ENCODE data around the gene CYP26A1.

Gene CYP26A1

GRCh38 chr10:93075369-93076221 is 1.9 kb downstream of the CYP26A1 start:
- Histone ChIP-seq H4K20me1 (ENCODE audit: insufficient read depth, low read length) (0 out of 2 replicates have a peak, but pooled peaks cover 3% of the 10 kb centered on the region), H3K9ac (ENCODE audit: low read depth, low read length) (no peak overlapping the region)
- ATAC-seq (ENCODE audit: insufficient read depth, low read depth): no peak

GRCh38 chr10:93076871-93077270 is 3.2 kb downstream of the CYP26A1 start:
- no peaks in the 10 kb centered on the region for H3K36me3 ChIP-seq (ENCODE audit: insufficient read depth, low read length)
- no peaks in the 10 kb centered on the region for H3K4me1 ChIP-seq (ENCODE audit: insufficient read depth, low read length)
- H3K27ac ChIP-seq (ENCODE audit: low read length): no peak overlapping the region
- H3K27me3 ChIP-seq (ENCODE audit: insufficient read depth, low read length, poor library complexity): peaks cover 8% of the 10 kb centered on the region
- TF ChIP-seq EZH2 (IDR thresholded peaks at IDR 0.05; ENCODE audit: borderline replicate concordance, low read depth, low read length, severe bottlenecking): no peak
- no peak for TF ChIP-seq CTCF (IDR thresholded peaks at IDR 0.05; ENCODE audit: borderline replicate concordance, extremely low read depth, low read length, poor library complexity, severe bottlenecking)
- H3K4me2 ChIP-seq (ENCODE audit: insufficient read depth, low read length): no peak overlapping the region
- ATAC-seq (ENCODE audit: insufficient read depth, low read depth) (no peak), DNase-seq (no peak)
- H3K9ac ChIP-seq (ENCODE audit: low read depth, low read length): no peak overlapping the region
- no peak overlapping the region for H2AFZ ChIP-seq (ENCODE audit: low read depth, low read length)
- 0 out of 2 replicates have a peak, but pooled peaks cover 3% of the 10 kb centered on the region for H4K20me1 ChIP-seq (ENCODE audit: insufficient read depth, low read length)
- no peaks in the 10 kb centered on the region for H3K79me2 ChIP-seq (ENCODE audit: insufficient read depth, low read length)
- no peak overlapping the region for H3K4me3 ChIP-seq (ENCODE audit: low read depth in 1 of 2, low read length in 2 of 2)
- H3K9me3 ChIP-seq (ENCODE audit: insufficient read depth, low read length, severe bottlenecking): no peaks in the 10 kb centered on the region

More at GRCh38 chr10:93075369-93076221, 1.9 kb downstream of the CYP26A1 start:
- Histone ChIP-seq H3K4me2 (ENCODE audit: insufficient read depth, low read length) (no peak overlapping the region), H3K27me3 (ENCODE audit: insufficient read depth, low read length, poor library complexity) (peaks cover 8% of the 10 kb centered on the region), H3K4me3 (ENCODE audit: low read depth in 1 of 2, low read length in 2 of 2) (no peak overlapping the region), H3K36me3 (ENCODE audit: insufficient read depth, low read length) (no peaks in the 10 kb centered on the region), H3K4me1 (ENCODE audit: insufficient read depth, low read length) (no peaks in the 10 kb centered on the region), H3K9me3 (ENCODE audit: insufficient read depth, low read length, severe bottlenecking) (no peaks in the 10 kb centered on the region), H3K27ac (ENCODE audit: low read length) (no peak overlapping the region), H3K79me2 (ENCODE audit: insufficient read depth, low read length) (no peaks in the 10 kb centered on the region), H2AFZ (ENCODE audit: low read depth, low read length) (no peak overlapping the region)
- DNase-seq: no peak
- TF ChIP-seq EZH2 (IDR thresholded peaks at IDR 0.05; ENCODE audit: borderline replicate concordance, low read depth, low read length, severe bottlenecking) (no peak), CTCF (IDR thresholded peaks at IDR 0.05; ENCODE audit: borderline replicate concordance, extremely low read depth, low read length, poor library complexity, severe bottlenecking) (no peak)

GRCh38 chr10:93077860-93078337 is 4.2 kb downstream of the CYP26A1 start:
- no peak for DNase-seq
- no peak overlapping the region for H3K27ac ChIP-seq (ENCODE audit: low read length)
- TF ChIP-seq EZH2 (IDR thresholded peaks at IDR 0.05; ENCODE audit: borderline replicate concordance, low read depth, low read length, severe bottlenecking): no peak
- no peak for TF ChIP-seq CTCF (IDR thresholded peaks at IDR 0.05; ENCODE audit: borderline replicate concordance, extremely low read depth, low read length, poor library complexity, severe bottlenecking)
- peaks cover 8% of the 10 kb centered on the region for H3K27me3 ChIP-seq (ENCODE audit: insufficient read depth, low read length, poor library complexity)
- no peak for ATAC-seq (ENCODE audit: insufficient read depth, low read depth)
- 0 out of 2 replicates have a peak, but pooled peaks cover 3% of the 10 kb centered on the region for H4K20me1 ChIP-seq (ENCODE audit: insufficient read depth, low read length)
- H2AFZ ChIP-seq (ENCODE audit: low read depth, low read length): no peak overlapping the region
- H3K4me3 ChIP-seq (ENCODE audit: low read depth in 1 of 2, low read length in 2 of 2): no peak overlapping the region
- no peaks in the 10 kb centered on the region for H3K4me1 ChIP-seq (ENCODE audit: insufficient read depth, low read length)
- no peak overlapping the region for H3K9ac ChIP-seq (ENCODE audit: low read depth, low read length)
- no peak overlapping the region for H3K4me2 ChIP-seq (ENCODE audit: insufficient read depth, low read length)
- no peaks in the 10 kb centered on the region for H3K9me3 ChIP-seq (ENCODE audit: insufficient read depth, low read length, severe bottlenecking)
- no peaks in the 10 kb centered on the region for H3K36me3 ChIP-seq (ENCODE audit: insufficient read depth, low read length)
- no peaks in the 10 kb centered on the region for H3K79me2 ChIP-seq (ENCODE audit: insufficient read depth, low read length)
